NCI-H2227 treated with DMSO at 0.1 percent for 48 hours (cell line): ENCODE data around the gene RPAP2.
"Not testable (repeated sequence)": the region's sequence is repeated elsewhere in the genome, so short reads cannot be mapped to it uniquely, and the experiment has no call there.

Experiments used
- DNase-seq: peaks from one replicate; lab custom pipeline; 2025; lab: John Stamatoyannopoulos, UW

RPAP2 gene

DNA sequence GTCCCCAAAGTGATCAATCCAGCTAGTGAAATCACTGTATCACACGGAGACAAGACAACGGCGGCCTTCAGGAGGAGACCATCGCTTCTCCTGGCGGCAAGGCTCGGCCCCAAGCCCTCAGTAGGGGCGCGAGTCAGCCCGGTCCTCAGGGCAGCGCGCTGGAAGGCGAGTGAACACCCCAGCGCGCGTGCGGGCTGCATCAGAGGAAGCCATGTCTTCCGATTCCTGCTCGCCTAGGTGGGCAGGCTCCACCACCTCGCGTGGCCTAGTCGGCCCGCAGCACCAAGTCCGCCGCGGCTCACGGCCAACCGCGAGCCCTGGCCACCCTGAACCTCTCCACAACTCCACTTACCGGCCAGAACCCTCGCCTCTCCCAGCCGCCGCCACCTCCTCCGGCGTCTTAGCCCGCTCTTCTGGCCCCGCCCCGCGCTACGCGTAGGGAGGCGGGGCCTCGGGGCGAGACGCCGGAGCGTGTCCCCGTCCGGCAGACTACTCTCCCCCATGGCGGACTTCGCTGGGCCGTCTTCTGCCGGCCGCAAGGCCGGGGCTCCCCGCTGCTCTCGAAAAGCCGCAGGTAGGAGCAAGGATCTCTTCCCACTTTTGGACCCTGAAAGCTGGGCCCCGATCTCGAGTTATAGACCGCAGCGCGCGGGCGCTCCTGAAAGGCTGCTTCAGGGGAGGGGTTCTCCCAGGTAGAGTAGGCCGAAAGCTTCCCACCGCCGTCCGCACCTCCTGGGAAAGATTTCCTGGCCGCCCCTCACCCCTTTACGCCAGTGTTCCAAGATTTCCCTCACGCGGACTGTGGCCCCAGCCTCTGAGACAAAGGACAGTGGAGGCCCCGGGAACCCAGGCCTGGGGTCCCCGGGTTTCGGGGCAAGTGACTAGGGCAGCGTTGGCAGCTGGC, at the start of gene RPAP2, which contains the start of gene GLMN:
RPAP2 (plus strand) TSS at position 487 of the 904 bp plus-strand sequence; CDS start at position 502, 15 bp downstream.
GLMN (minus strand) TSS at position 415 of the 904 bp plus-strand sequence. CDS start 988 bp downstream, outside the sequence.
- peak; percentile 88 for DNase-seq

GRCh38 chr1:92254714-92255113, 44.1 kb upstream of the RPAP2 start:
- not testable (repeated sequence) for DNase-seq

DNA sequence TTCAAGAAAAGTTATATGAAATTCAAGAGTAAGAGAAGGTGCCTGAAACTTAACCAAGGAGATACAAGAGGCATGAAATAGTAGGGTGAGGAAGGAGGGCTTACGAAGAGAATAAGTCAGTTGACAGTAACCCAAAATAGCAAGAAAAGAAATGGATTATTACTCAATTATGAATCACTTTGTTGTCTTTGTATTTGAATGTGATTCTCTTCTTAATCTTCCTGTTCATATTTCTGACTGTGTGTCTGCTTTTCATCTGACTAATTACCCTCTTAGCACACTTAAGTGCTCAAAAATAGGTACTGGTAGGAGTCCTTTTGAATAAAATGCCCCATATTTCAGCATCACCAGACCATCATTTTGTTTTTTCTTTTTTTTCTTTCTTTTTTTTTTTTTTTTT, 39.5 kb upstream of the RPAP2 start:
- no peak for DNase-seq

- DNase-seq: no peak
Observed at GRCh38 chr1:92262516-92262915, 36.3 kb upstream of the RPAP2 start.

DNA sequence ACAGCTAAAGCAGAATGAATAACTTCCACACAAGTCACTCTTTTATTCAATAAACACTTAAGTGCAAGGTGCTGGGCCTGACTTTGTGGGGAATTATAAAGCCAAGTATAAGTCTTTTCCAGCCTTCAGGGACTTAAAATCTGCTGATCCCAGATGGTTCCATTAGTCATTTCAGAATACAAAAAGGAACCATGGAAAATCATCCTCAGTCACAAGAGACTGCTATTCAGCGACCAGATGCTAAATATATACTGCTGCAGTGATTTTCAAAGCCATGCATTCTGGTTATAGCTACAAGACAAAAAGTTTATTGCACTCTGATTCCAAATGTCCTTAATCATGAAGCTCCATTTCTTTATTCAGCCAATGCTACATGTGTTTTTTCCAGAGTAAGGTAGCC, 25.8 kb upstream of the RPAP2 start:
- no peak for DNase-seq

- no peak for DNase-seq
Observed at GRCh38 chr1:92274939-92275338, 23.9 kb upstream of the RPAP2 start.

DNA sequence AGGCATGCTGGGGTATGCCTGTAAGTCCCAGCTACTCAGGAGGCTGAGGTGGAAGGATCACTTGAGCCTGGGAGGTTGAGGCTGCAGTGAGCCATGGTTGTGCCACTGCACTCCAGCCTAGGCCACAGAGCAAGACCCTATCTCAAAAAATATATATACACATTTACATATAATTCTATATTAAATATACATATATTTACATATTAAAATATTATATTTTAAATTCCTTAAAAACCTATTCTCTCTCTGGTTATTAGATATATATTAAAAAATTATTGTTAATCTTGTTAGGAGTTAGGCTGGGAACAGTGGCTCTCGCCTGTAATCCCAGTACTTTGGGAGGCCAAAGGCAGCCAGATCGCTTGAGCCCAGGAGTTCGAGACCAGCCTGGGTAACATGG, 22.8 kb upstream of the RPAP2 start:
- DNase-seq: no peak

GRCh38 chr1:92277105-92277723, 21.6 kb upstream of the RPAP2 start:
- no peak for DNase-seq

GRCh38 chr1:92279781-92280180, 19.1 kb upstream of the RPAP2 start:
- DNase-seq: not testable (repeated sequence)

- not testable (repeated sequence) for DNase-seq
Observed at GRCh38 chr1:92281411-92281810, 17.4 kb upstream of the RPAP2 start.

DNA sequence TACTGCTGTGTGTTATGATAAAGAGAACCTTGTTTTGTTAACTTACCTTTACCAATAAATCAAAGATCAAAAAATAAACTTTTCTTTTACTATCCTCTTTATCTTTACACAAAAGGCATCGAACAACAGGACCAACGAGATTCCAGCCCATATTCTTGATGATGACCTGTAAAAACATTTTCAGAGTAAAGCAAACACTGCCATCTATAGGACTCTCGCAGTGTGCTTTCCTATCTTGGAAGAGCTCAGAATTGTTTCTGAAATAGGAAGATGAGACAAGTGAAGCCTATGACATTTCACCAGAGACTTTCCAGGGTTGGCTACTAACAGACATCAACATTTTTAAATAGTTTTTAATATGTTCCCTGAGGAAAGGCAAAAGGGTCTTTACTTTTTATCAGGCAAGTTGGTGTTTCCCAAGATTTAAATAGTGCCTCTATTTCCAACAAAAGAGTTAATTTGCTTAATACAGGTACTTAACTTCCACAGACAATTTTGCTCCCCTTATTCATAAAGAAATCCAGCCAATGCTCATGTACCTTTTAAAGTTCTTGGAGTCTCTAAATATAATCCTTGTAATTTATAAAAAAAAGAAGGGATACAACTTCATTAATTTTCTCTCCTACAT, 7.4 kb upstream of the RPAP2 start:
- DNase-seq: peak; percentile 68

- DNase-seq: no peak
Observed at GRCh38 chr1:92298213-92298572, 666 bp upstream of the RPAP2 start.

- peak; percentile 13 for DNase-seq
Observed at GRCh38 chr1:92299477-92300150, 755 bp downstream of the RPAP2 start.

DNA sequence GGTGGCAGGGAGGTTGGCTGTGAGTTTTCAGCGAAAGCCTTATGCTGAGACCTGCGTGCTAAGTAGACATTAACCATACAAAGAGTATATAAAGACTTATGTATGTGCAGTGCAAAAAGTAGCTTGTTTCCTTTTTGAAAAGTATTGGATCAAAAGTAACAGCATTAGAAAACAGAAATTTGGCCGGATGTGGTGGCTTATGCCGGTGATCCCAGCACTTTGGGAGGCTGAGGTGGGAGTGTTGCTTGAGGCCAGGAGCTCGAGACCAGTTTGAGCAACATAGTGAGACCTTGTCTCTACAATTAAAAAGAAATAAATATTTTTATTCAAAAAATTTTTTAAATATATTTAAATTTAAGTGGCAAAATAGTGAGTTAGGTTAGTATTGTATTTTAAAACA, 2.2 kb downstream of the RPAP2 start:
- no peak for DNase-seq

GRCh38 chr1:92306020-92306419, 7.2 kb downstream of the RPAP2 start:
- no peak for DNase-seq

DNA sequence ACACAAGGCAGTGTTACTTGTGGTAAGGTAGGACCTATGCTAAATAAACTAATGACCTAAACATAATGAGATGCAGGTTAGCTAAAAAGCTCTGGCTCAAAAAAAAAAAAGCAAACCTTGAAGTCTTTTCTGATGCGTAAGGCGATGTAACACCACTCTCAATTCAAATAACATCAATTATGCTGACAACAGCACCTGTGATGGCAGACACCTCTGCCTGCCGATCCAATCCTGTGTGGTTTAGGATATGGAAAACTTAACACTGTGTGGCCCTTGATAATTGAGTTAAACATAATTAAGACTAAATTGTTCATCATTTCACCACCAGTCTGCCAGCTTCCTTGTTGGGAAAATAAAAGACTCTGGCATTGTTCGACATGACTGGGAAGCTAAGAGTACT, 9.1 kb downstream of the RPAP2 start:
- no peak for DNase-seq

- DNase-seq: peak; percentile 23
Observed at GRCh38 chr1:92310185-92310597, 11.3 kb downstream of the RPAP2 start.

DNA sequence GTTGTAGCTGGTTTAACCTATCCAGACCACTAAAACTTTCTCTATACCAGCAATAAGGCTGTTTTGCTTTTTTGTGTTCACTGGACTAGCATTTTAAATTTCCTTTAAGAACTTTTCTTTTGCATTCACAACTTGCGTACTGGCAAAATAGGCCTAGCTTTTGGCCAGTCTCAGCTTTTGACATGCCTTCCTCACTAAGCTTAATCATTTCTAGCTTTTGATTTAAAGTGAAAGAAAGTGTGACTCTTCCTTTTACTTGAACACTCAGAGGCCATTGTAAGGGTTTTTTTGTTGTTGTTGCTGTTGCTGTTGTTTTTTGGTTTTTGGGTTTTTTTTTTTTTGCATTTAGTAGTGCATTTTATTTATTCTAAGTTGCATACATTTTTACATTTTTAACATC, 15.2 kb downstream of the RPAP2 start:
- DNase-seq: no peak

GRCh38 chr1:92315766-92316599, 17.1 kb downstream of the RPAP2 start:
- DNase-seq: peak; percentile 29

DNA sequence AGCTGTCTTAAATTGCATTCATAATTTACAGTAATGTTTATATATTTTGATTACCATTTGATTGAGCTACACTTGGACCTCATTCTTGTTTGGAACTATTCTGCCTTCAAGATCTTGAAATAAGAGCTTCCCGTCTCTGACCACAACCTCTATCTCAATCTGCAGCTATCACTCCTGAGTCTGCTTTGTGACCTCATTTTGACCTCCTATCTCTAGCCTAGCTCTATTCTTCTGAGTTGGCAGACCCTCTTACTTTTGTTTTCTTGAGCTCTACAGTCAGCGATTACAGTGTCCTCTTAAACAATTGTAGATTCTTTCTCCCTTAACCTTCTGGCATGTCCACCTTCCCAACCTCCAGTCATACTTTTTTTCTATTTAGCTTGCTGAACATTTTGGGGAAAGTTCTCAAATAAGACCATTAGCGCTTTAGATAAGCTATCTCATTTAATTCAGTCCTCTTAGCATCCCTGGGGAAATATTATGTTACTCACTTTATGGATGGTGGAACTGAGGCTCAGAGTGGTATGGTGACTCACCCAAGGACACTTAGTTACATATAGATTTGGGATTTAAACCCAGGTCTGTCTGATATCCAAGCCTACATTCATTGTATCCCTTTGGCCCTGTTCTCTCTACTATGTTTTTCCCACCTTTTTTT, 19.1 kb downstream of the RPAP2 start:
- DNase-seq: no peak
